ENCODE measurements around the gene RGR.

- TF ChIP-seq YY1 (IDR thresholded peaks at IDR 0.05; ENCODE audit: insufficient read depth, insufficient read length) (no peak), ZNF274 (IDR thresholded peaks at IDR 0.05; ENCODE audit: low read depth, low read length) (no peak), SUZ12 (IDR thresholded peaks at IDR 0.05; ENCODE audit: extremely low read depth, insufficient read depth, insufficient read length) (no peak)
Observed at GRCh38 chr10:84308481-84309304, 63.8 kb downstream of the RGR start.
